HL-60 (cell line): Measurements from ENCODE around the gene COL11A1.

Experiments
- CTCF ChIP-seq: IDR thresholded peaks from one replicate; pipeline ENCODE4 v1.5.1; 2011; ENCODE audit warnings: low read length, control low read depth, inconsistent platforms; ENCODE audit not compliant: insufficient read depth
- POLR2AphosphoS5 ChIP-seq: IDR thresholded peaks from 2 replicates; pipeline ENCODE4 v1.6.1; 2012; ENCODE audit warnings: low read depth

- TF ChIP-seq CTCF (peak; percentile 13), POLR2AphosphoS5 (no peak)
Observed at GRCh38 chr1:102970496-102971078, 137.7 kb downstream of the COL11A1 start.
